GM21528 (cell line): ENCODE results near the gene LSM10.

Experiments used
- ATAC-seq: cut with Tn5 transposase; IDR thresholded peaks from one replicate; pipeline ENCODE4 v1.9.1; 2021; ENCODE audit warnings: mild to moderate bottlenecking, moderate library complexity; ENCODE audit not compliant: unreplicated experiment, low FRiP score

Gene LSM10

GRCh38 chr1:36397378-36398230, at the start of gene LSM10:
TSS of gene LSM10 (minus strand) at chr1:36397908. CDS start at chr1:36394129, 3,779 bp downstream.
- peak; percentile 57 for ATAC-seq

DNA sequence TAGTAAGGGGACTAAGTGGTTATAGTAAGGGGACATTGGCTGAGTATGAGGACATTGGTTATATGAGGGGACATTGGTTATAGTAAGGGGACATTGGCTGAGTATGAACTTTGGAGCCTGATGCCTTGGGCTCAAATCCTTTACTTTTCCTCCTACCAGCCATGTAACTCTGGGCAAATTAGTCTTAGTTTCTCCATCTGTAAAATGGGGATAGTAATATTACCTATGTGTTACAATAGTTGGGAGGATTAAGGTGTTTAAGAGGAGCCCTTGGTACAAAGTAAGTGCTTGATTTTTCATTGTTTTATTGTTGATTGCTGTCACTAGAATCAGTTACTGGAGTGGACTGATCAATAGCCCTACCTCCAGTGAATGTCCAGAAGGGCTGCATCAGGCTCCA, 49.7 kb upstream of the LSM10 start:
- no peak for ATAC-seq

DNA sequence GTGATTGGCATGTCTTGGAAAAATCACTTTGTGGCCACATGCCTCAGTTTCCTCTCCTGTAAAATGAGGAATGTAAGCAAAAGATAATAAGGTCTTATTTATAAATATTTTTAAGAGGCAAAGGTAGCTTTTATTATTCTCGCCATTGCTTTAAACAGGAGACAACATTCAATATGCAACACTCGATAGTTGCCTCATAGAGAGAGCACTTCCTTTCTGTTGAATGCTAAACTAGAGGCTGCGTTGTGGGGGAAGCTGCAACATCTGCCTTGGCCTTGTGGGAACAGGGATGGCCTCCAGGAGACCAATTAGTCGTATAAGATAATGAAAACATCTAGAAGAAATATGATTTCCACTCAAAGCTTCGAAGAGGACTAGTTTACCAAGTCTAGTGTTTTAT, 49.0 kb upstream of the LSM10 start:
- no peak for ATAC-seq

GRCh38 chr1:36446271-36446670, 48.6 kb upstream of the LSM10 start:
- ATAC-seq: no peak

GRCh38 chr1:36443297-36443696, 45.6 kb upstream of the LSM10 start:
- ATAC-seq: no peak

GRCh38 chr1:36442337-36442736, 44.6 kb upstream of the LSM10 start:
- ATAC-seq: no peak

- no peak for ATAC-seq
These were observed 42.9 kb upstream of the LSM10 start for GRCh38 chr1:36440646-36441045.

DNA sequence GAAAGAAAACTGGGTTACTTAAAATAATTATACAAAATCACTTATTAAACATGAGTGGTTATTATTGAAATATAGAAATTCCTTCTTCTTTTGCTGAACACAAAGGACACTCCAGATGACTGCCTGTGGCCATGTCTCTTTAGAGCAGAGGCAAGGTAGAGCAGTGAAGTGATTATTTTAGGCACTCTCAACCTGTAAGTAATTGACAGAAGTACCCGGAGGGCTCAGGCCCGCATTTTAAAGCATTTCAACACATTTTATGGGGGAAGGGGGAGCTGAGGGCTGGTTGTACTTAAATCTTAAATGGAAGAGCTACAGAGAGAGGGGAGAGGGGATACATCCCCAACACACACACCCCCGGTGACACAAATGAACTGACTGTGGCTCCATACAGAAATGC, 42.3 kb upstream of the LSM10 start:
- no peak for ATAC-seq

DNA sequence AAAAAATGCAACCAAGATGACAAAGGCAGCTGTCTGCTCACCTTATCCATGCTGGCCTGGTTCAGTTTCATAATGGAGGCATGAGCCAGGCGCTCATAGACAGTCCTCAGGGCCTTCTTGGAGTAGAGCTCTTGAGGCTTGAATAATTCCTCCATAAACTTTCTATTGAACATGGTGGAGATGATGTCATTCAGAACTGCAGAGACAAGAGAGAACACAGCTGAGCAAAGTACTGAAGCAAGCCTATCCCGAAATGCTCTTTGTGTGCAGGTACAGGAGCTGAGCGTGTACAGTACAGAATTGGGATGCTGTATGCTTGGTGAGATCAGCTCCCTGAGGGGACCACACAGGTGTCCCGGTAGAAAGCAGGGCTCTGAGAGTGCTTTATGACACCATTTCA, 41.0 kb upstream of the LSM10 start:
- ATAC-seq: no peak

DNA sequence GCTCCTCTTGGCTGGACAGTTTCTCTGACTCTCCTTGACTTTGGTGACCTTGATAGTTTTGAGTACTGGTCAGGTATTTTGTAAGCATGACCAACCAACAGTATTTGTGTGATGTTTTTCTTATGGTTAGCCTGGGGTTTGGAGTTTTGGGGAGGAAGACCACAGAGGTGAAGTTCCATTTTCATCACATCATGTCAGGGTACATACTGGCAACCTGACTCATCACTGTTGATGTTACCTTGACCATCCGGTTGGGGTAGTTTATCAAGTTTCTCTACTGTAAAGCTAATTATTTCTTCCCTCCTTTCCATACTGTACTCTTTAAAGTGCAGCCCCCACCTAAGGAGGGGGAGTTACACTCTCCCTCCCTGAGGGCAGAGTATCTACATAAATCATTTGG, 39.1 kb upstream of the LSM10 start:
- no peak for ATAC-seq

DNA sequence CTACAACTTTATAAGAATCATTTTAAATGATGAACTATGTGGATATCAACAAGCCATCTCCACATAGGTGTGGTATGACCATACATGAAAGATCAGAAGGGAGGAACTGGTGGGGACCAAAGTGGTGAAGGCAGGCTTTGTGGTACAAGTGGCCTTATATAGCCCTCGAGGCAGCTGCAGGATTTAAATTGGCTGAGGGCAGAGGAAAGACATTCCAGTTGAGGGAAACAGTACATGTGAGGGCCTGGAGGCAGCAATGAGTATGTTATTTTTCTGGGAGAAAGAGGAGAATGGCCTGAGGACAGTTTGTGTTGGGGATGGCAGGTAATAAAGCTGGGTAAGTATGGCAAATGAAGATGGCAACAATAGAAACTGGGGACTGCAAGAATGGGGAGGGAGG, 35.4 kb upstream of the LSM10 start:
- no peak for ATAC-seq

DNA sequence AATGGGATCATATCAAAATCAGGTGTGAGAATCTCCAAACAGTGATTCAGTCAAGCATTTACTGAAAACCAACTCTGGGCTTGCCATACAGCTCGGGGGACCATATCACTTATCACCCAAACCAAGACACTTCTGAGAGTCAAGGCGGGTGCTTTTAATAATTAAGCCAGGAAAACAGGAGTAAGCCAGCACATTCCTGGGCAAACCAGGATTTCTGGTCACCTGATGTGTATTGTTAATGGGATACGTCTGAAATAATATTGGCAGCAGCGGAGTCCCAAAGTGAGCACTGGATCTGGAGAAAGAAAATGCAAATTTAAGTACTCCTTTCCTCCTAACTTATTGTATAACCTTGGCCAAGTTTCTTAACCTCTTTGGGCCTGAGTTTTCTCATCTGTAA, 34.9 kb upstream of the LSM10 start:
- no peak for ATAC-seq

GRCh38 chr1:36425791-36426190, 28.1 kb upstream of the LSM10 start:
- ATAC-seq: no peak

GRCh38 chr1:36421649-36422048, 23.9 kb upstream of the LSM10 start:
- ATAC-seq: no peak

DNA sequence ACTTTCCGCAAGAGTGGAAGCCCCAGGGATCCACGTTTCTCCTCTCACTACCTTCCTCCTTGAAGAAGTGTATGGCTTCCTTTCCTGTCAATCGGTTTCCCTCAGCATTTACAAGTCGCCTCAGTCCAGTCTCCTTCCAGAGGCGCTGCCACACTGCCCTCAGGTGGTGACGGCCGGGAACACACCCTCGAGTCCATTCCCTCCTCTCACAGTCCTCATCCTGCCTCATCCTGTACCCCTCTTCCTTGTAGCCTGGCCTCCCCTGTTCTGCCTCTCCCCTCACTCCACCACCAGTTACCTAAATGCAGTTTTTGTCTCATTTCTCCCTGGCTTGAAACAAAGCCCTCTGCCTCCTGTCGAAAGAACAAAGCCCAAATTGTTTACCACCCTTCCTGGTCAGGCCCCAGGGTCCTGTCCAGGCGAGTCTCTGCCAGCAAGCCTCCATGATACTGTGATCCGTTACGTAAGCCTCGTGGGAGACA, 23.2 kb upstream of the LSM10 start:
- ATAC-seq: peak; percentile 55

DNA sequence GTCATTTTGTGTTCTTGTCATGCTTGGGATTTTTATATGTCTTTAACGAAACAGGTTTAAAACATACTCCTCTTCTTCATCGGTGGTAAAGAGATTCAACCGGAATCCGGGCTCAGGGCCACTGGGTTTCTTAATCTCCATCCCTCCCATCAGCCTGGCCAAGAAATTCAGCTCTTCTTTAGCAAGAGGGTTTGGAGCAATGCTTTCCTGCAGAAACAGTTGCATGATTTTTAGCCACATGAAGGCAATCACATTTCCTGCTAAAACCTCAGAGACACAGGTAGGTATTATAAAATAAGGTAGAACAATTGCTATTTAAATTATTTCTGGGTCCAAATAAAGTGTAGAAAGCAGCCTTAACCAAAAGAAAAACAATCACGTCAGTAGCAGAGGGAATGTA, 22.7 kb upstream of the LSM10 start:
- no peak for ATAC-seq

GRCh38 chr1:36419569-36419968, 21.9 kb upstream of the LSM10 start:
- no peak for ATAC-seq

- ATAC-seq: no peak
These were observed 21.4 kb upstream of the LSM10 start for GRCh38 chr1:36419140-36419539.

GRCh38 chr1:36417931-36418330, 20.2 kb upstream of the LSM10 start:
- ATAC-seq: no peak

DNA sequence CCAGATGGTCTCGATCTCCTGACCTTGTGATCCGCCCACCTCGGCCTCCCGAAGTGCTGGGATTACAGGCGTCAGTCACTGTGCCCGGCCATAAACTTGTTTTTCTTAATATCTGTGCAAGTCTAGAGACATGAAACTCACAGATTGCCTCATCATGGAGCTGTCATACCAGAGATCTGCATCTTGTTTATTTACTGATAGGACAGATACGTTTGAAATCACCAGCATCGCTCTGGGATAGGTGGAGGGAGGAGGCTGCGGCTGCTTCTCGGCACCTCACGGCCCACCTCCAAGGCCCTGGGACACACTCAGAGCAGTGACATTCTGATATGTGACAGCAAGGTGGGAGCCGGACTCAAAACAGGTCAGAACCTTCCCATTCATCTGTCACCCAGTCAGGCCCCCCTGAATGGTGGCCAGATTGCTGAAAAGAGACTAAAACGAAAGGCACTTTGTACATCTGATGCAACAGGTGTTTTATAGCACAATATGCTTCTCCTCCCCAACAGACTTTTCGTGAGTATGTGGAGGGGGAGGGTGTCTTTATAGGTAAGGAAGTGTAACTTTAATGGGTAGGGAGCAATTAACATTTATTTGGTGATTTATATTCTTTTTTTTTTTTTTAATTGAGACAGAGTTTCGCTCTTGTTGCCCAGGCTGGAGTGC, 18.1 kb upstream of the LSM10 start:
- ATAC-seq: no peak

GRCh38 chr1:36414384-36414783, 16.7 kb upstream of the LSM10 start:
- no peak for ATAC-seq
